22Rv1 (cell line): Measurements from ENCODE around the gene MYL9.
"Not testable (repeated sequence)": the region's sequence is repeated elsewhere in the genome, so short reads cannot be mapped to it uniquely, and the experiment has no call there.

ENCODE experiments used
- H3K27ac ChIP-seq: fragments of 450-650 bp; 2 replicates; pipeline ENCODE4 v1.5.1; 2017
- CTCF ChIP-seq: fragments of 450-650 bp; IDR thresholded peaks from 2 replicates; pipeline ENCODE4 v1.5.1; 2017; ENCODE audit warnings: mild to moderate bottlenecking
- ZFX ChIP-seq: fragments of 450-650 bp; IDR thresholded peaks from 2 replicates; pipeline ENCODE4 v1.6.1; 2017; ENCODE audit warnings: antibody characterized with exemption, borderline replicate concordance

The MYL9 gene

GRCh38 chr20:36550790-36551299 lies 9.5 kb downstream of the MYL9 start:
- no peak overlapping the region for H3K27ac ChIP-seq
- TF ChIP-seq CTCF (no peak), ZFX (no peak)

GRCh38 chr20:36555248-36555647 lies 13.9 kb downstream of the MYL9 start:
- TF ChIP-seq CTCF: no peak
- no peak for TF ChIP-seq ZFX
- H3K27ac ChIP-seq: no peak overlapping the region

GRCh38 chr20:36562724-36563123 lies 21.4 kb downstream of the MYL9 start:
- no peak for TF ChIP-seq ZFX
- TF ChIP-seq CTCF: no peak
- no peak overlapping the region for H3K27ac ChIP-seq

GRCh38 chr20:36563374-36563773 lies 22.1 kb downstream of the MYL9 start:
- H3K27ac ChIP-seq: no peak overlapping the region
- no peak for TF ChIP-seq CTCF
- no peak for TF ChIP-seq ZFX

- H3K27ac ChIP-seq: not testable (repeated sequence)
Measured at GRCh38 chr20:36564078-36564725, 22.9 kb downstream of the MYL9 start.

GRCh38 chr20:36564726-36565121 lies 23.4 kb downstream of the MYL9 start:
- not testable (repeated sequence) for H3K27ac ChIP-seq

- H3K27ac ChIP-seq: no peak overlapping the region
- TF ChIP-seq ZFX (no peak), CTCF (no peak)
Measured at GRCh38 chr20:36565520-36565919, 24.2 kb downstream of the MYL9 start.

GRCh38 chr20:36569847-36570429 lies 28.6 kb downstream of the MYL9 start:
- no peak for TF ChIP-seq ZFX
- no peak for TF ChIP-seq CTCF
- no peak overlapping the region for H3K27ac ChIP-seq
